GM12864 (cell line): ENCODE data around the gene GALNT2.

Experiments used
- DNase-seq: peaks from one replicate; pipeline ENCODE4 v3.0.0-alpha.2; 2011; ENCODE audit warnings: low read depth
- H3K4me3 ChIP-seq: 2 replicates; pipeline ENCODE4 v1.5.1; 2011; ENCODE audit warnings: mild to moderate bottlenecking, low read depth, low read length, control low read depth
- CTCF ChIP-seq: IDR thresholded peaks from 2 replicates; pipeline ENCODE4 v1.5.1; 2011; ENCODE audit warnings: low read depth, mild to moderate bottlenecking, moderate library complexity, low read length, control low read depth, inconsistent platforms; ENCODE audit errors: missing control alignments

The GALNT2 gene

GRCh38 chr1:230087028-230087716 is 20.1 kb downstream of the GALNT2 start:
- TF ChIP-seq CTCF = no peak
- no peak overlapping the region for H3K4me3 ChIP-seq
- DNase-seq = no peak

- H3K4me3 ChIP-seq = no peak overlapping the region
- no peak for TF ChIP-seq CTCF
- DNase-seq = no peak
These were observed 20.7 kb downstream of the GALNT2 start for GRCh38 chr1:230087717-230088105.

GRCh38 chr1:230090194-230090711 is 23.2 kb downstream of the GALNT2 start:
- H3K4me3 ChIP-seq = no peak overlapping the region
- no peak for DNase-seq
- no peak for TF ChIP-seq CTCF

- DNase-seq = no peak
- no peak for TF ChIP-seq CTCF
- H3K4me3 ChIP-seq = no peak overlapping the region
These were observed 24.6 kb downstream of the GALNT2 start for GRCh38 chr1:230091473-230092231.

- TF ChIP-seq CTCF = no peak
- no peak for DNase-seq
- no peak overlapping the region for H3K4me3 ChIP-seq
These were observed 27.7 kb downstream of the GALNT2 start for GRCh38 chr1:230094746-230095145.

GRCh38 chr1:230095938-230096337 is 28.9 kb downstream of the GALNT2 start:
- TF ChIP-seq CTCF = no peak
- no peak overlapping the region for H3K4me3 ChIP-seq
- DNase-seq = no peak
